HCT116 (cell line): ENCODE measurements around the gene GLIPR2.

Experiments
- EZH2phosphoT487 ChIP-seq: fragments of 200-600 bp; IDR thresholded peaks from 2 replicates; pipeline ENCODE4 v1.6.1; 2018; ENCODE audit warnings: antibody characterized with exemption, borderline replicate concordance
- RAD21 ChIP-seq: IDR thresholded peaks from 2 replicates; pipeline ENCODE4 v1.6.1; 2012; ENCODE audit warnings: low read depth, mild to moderate bottlenecking
- TCF7L2 ChIP-seq: IDR thresholded peaks from 2 replicates; pipeline ENCODE4 v1.7.0; 2011; ENCODE audit warnings: borderline replicate concordance, inconsistent platforms; ENCODE audit not compliant: insufficient read depth, insufficient read length; ENCODE audit errors: extremely low read depth
- YY1 ChIP-seq: IDR thresholded peaks from 2 replicates; pipeline ENCODE4 v1.6.1; 2011; ENCODE audit warnings: low read length, low read depth, moderate library complexity, mild to moderate bottlenecking; ENCODE audit not compliant: insufficient replicate concordance; ENCODE audit errors: extremely low read depth
- TF ChIP-seq, protein P1 (sequence below): IDR thresholded peaks from 2 replicates; pipeline ENCODE4 v1.6.1; 2012
- TF ChIP-seq, protein P2 (sequence below): IDR thresholded peaks from 2 replicates; pipeline ENCODE4 v1.6.1; 2012; ENCODE audit warnings: low read depth
- TF ChIP-seq, protein P3 (sequence below): IDR thresholded peaks from 2 replicates; pipeline ENCODE4 v1.6.1; 2012
- TF ChIP-seq, protein P4 (sequence below), 3 experiments: fragments of 200-600 bp in 1 of 3; sonication (generic) in 1 of 3; IDR thresholded peaks in 2 of 3; conservative IDR thresholded peaks in 1 of 3; 2 replicates each; pipeline ENCODE4 v1.5.1; 2012 to 2017; ENCODE audit warnings: low read depth in 2 of 3, low read length in 2 of 3, antibody characterized with exemption in 1 of 3, borderline replicate concordance in 1 of 3, control low read depth in 1 of 3, mild to moderate bottlenecking in 1 of 3, mixed read lengths in 1 of 3, mixed run types in 1 of 3, moderate library complexity in 1 of 3; ENCODE audit not compliant: insufficient read depth in 1 of 3

DNA sequence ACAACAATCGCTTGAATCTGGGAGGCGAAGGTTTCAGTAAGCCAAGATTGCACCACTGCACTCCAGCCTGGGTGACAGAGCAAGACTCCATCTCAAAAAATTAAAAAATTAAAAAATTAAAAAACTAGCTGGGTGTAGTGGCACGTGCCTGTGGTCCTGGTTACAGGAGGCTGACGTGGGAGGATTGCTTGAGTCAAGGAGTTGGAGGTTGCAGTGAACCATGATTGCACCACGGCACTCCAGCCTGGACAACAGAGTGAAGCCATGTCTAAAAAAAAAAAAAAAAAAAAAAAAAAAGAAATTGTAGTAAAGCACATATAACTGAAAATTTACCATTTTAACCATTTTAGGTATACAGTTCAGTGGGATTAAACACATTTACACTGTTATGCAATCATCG, 19.6 kb downstream of the GLIPR2 start:
- TF ChIP-seq RAD21 (no peak), EZH2phosphoT487 (no peak), TCF7L2 (no peak), YY1 (no peak)
- TF ChIP-seq, protein P1, sequence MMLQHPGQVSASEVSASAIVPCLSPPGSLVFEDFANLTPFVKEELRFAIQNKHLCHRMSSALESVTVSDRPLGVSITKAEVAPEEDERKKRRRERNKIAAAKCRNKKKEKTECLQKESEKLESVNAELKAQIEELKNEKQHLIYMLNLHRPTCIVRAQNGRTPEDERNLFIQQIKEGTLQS, result no peak
- TF ChIP-seq, protein P2, sequence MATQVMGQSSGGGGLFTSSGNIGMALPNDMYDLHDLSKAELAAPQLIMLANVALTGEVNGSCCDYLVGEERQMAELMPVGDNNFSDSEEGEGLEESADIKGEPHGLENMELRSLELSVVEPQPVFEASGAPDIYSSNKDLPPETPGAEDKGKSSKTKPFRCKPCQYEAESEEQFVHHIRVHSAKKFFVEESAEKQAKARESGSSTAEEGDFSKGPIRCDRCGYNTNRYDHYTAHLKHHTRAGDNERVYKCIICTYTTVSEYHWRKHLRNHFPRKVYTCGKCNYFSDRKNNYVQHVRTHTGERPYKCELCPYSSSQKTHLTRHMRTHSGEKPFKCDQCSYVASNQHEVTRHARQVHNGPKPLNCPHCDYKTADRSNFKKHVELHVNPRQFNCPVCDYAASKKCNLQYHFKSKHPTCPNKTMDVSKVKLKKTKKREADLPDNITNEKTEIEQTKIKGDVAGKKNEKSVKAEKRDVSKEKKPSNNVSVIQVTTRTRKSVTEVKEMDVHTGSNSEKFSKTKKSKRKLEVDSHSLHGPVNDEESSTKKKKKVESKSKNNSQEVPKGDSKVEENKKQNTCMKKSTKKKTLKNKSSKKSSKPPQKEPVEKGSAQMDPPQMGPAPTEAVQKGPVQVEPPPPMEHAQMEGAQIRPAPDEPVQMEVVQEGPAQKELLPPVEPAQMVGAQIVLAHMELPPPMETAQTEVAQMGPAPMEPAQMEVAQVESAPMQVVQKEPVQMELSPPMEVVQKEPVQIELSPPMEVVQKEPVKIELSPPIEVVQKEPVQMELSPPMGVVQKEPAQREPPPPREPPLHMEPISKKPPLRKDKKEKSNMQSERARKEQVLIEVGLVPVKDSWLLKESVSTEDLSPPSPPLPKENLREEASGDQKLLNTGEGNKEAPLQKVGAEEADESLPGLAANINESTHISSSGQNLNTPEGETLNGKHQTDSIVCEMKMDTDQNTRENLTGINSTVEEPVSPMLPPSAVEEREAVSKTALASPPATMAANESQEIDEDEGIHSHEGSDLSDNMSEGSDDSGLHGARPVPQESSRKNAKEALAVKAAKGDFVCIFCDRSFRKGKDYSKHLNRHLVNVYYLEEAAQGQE, result no peak
- TF ChIP-seq, protein P3, sequence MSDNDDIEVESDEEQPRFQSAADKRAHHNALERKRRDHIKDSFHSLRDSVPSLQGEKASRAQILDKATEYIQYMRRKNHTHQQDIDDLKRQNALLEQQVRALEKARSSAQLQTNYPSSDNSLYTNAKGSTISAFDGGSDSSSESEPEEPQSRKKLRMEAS, result no peak
- TF ChIP-seq, protein P4, sequence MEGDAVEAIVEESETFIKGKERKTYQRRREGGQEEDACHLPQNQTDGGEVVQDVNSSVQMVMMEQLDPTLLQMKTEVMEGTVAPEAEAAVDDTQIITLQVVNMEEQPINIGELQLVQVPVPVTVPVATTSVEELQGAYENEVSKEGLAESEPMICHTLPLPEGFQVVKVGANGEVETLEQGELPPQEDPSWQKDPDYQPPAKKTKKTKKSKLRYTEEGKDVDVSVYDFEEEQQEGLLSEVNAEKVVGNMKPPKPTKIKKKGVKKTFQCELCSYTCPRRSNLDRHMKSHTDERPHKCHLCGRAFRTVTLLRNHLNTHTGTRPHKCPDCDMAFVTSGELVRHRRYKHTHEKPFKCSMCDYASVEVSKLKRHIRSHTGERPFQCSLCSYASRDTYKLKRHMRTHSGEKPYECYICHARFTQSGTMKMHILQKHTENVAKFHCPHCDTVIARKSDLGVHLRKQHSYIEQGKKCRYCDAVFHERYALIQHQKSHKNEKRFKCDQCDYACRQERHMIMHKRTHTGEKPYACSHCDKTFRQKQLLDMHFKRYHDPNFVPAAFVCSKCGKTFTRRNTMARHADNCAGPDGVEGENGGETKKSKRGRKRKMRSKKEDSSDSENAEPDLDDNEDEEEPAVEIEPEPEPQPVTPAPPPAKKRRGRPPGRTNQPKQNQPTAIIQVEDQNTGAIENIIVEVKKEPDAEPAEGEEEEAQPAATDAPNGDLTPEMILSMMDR (IDR thresholded peaks at IDR 0.05 in 2 of 3, conservative IDR thresholded peaks at IDR 0.05 in 1 of 3; ENCODE audit: borderline replicate concordance in 1 of 3, insufficient read depth in 1 of 3, low read depth in 2 of 3, low read length in 2 of 3), result no peak
